Gastrocnemius medialis (tissue), 4 donors: ENCODE data around the gene CPXM2.

ENCODE experiments used
- CTCF ChIP-seq, 5 experiments: fragments of 450-650 bp in 3 of 5; fragments of 200-600 bp in 2 of 5; sonication (generic) in 2 of 5; IDR thresholded peaks in 4 of 5; conservative IDR thresholded peaks in 1 of 5; 1 replicate in 4 of 5; 2 replicates in 1 of 5; pipeline ENCODE4 v1.5.1; 2016 to 2019; ENCODE audit warnings: antibody characterized with exemption in 5 of 5, mild to moderate bottlenecking in 3 of 5, moderate library complexity in 3 of 5
- POLR2A ChIP-seq, 2 donors: fragments of 450-650 bp; IDR thresholded peaks; one replicate each; pipeline ENCODE4 v1.6.1; 2017; ENCODE audit warnings: antibody characterized with exemption in 2 of 2, mild to moderate bottlenecking in 2 of 2, moderate library complexity in 2 of 2

GRCh38 chr10:123885406-123886170, 6.0 kb downstream of the CPXM2 start:
- TF ChIP-seq CTCF (IDR thresholded peaks at IDR 0.05 in 4 of 5, conservative IDR thresholded peaks at IDR 0.05 in 1 of 5) (no peak), POLR2A (IDR thresholded peaks at IDR 0.05) (no peak)
